Ovary (tissue), 3 donors: Measurements from ENCODE around the gene RTN4IP1.

Experiments
- CTCF ChIP-seq, 3 donors: fragments of 450-650 bp in 2 of 3; fragments of 200-600 bp in 1 of 3; IDR thresholded peaks; one replicate each; pipeline versions ENCODE4 v1.5.1 to v1.8.0; 2016 to 2022; ENCODE audit warnings: antibody characterized with exemption in 3 of 3, mild to moderate bottlenecking in 1 of 3
- EP300 ChIP-seq: sonication (generic); formaldehyde crosslinking; IDR thresholded peaks from one replicate; pipeline ENCODE4 v1.6.1; 2017; ENCODE audit warnings: antibody characterized with exemption
- POLR2A ChIP-seq: fragments of 450-650 bp; IDR thresholded peaks from one replicate; pipeline ENCODE4 v1.6.1; 2017; ENCODE audit warnings: antibody characterized with exemption, mild to moderate bottlenecking, moderate library complexity
- donor health status: DM: no; HTN: no; CAD: no.

- no peak for TF ChIP-seq POLR2A
- TF ChIP-seq CTCF (IDR thresholded peaks at IDR 0.05), result no peak
- TF ChIP-seq EP300, result no peak
These were observed 13.8 kb upstream of the RTN4IP1 start for GRCh38 chr6:106643061-106643460.
